NB4 (cell line): ENCODE measurements around the gene SASH1.
"Not testable (repeated sequence)": the region's sequence is repeated elsewhere in the genome, so short reads cannot be mapped to it uniquely, and the experiment has no call there.

Experiments used
- DNase-seq: peaks from one replicate; pipeline ENCODE4 v3.0.0; 2010; ENCODE audit warnings: low read depth
- H3K4me3 ChIP-seq: one replicate; pipeline ENCODE4 v1.5.1; 2011; ENCODE audit warnings: mild to moderate bottlenecking, low read depth, low read length, moderate library complexity
- CTCF ChIP-seq: IDR thresholded peaks from one replicate; pipeline ENCODE4 v1.5.1; 2012; ENCODE audit warnings: low read depth, low read length
- MAX ChIP-seq: IDR thresholded peaks from 2 replicates; pipeline ENCODE4 v1.6.1; 2011; ENCODE audit warnings: low read depth, low read length
- MYC ChIP-seq: IDR thresholded peaks from 2 replicates; pipeline ENCODE4 v1.6.1; 2011; ENCODE audit warnings: low read depth, low read length
- POLR2A ChIP-seq: IDR thresholded peaks from 2 replicates; pipeline ENCODE4 v1.6.1; 2011; ENCODE audit warnings: mild to moderate bottlenecking; ENCODE audit not compliant: insufficient read length; ENCODE audit errors: extremely low read depth

Gene SASH1

GRCh38 chr6:148389086-148389485 lies 46.4 kb downstream of the SASH1 start:
- TF ChIP-seq POLR2A (no peak), MYC (no peak), CTCF (no peak), MAX (no peak)
- no peak overlapping the region for H3K4me3 ChIP-seq
- no peak for DNase-seq

GRCh38 chr6:148389917-148390316 lies 47.3 kb downstream of the SASH1 start:
- TF ChIP-seq MYC (no peak), POLR2A (no peak), CTCF (no peak), MAX (no peak)
- no peak for DNase-seq
- no peak overlapping the region for H3K4me3 ChIP-seq

GRCh38 chr6:148392127-148392526 lies 49.5 kb downstream of the SASH1 start:
- not testable (repeated sequence) for H3K4me3 ChIP-seq, DNase-seq

GRCh38 chr6:148392671-148393070 lies 50.0 kb downstream of the SASH1 start:
- H3K4me3 ChIP-seq = no peak overlapping the region
- TF ChIP-seq CTCF = no peak
- no peak for TF ChIP-seq POLR2A
- no peak for TF ChIP-seq MYC
- no peak for TF ChIP-seq MAX
- DNase-seq = no peak

GRCh38 chr6:148395583-148396101 lies 53.0 kb downstream of the SASH1 start:
- DNase-seq = no peak

GRCh38 chr6:148396411-148396810 lies 53.8 kb downstream of the SASH1 start:
- no peak for DNase-seq
- no peak overlapping the region for H3K4me3 ChIP-seq
- TF ChIP-seq POLR2A = no peak
- no peak for TF ChIP-seq CTCF
- no peak for TF ChIP-seq MAX
- TF ChIP-seq MYC = no peak

More at GRCh38 chr6:148395583-148396101, 53.0 kb downstream of the SASH1 start:
- TF ChIP-seq CTCF = no peak
- TF ChIP-seq MYC = no peak
- no peak for TF ChIP-seq MAX
- no peak overlapping the region for H3K4me3 ChIP-seq
